Superior temporal gyrus (tissue), 1 donor: ENCODE data around the gene C15orf39.
A peak's percentile ranks its signal among the peaks of the same experiment; 100 is the strongest.

ENCODE experiments used
- DNase-seq: peaks from one replicate; pipeline ENCODE4 v3.0.0-alpha.2; 2016; ENCODE audit errors: extremely low spot score

Gene C15orf39

DNA sequence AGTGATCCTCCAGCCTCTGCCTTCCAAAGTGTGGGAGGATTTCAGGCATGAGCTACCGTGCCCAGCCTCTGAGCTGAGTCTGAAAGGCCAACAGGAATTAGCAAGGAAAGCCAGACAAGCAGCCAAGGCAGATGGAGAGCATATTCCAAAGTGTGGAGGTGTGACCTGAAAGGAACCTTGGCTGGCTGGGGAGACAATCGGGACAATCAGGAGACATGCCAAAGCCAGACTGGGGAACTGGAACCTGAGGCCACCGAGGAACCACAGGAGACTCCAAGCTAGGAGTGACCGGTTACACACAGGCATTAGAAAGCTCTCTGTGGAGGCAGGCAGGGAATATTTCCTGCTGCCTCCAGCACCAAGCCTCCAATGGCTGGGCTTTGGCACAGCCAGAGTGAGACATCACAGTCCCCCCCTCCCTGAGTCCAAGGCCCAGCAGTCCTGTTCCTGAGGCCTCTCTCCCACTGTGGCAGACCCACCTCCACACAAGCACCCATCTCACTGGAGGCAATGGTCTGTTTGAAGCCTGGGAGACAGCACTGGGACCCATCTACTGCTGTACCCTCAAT is 4.5 kb upstream of the C15orf39 start:
- DNase-seq, result no peak

DNA sequence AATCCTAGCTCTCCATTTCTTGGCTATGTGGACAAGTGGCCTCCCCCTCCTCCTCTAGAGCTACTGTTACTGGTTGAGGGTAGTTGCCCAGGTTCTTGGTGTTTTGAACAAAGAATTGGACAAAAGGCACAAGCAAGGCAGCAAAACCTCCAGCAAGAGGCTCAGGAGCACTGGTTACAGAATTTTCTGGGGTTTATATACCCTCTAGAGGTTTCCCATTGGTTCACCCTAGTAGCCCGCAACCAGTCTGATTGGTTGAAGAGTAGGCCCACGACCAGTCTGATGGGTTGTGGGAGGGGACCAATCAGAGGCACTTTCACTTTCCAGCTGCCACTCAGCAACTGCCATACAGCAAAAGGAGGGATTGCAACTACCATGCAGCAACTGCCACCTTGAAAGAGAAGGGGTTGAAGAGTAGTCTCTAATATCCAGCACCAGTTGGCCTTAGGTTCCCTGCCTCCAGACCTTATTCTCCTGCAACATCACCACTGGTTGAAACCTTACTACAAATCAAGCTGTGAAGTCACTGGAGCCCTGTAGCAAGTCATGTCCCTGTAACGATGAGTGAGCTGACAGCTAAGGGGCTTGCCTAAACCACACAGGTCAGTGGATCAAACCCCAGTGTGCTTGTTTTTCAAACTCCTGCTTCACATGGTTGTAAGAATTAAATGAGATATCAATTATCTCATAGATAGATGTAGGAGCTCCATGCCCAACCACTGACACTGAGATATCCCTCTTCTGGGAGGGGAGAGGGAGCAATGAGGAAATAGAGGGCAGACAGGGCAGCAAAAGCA is 2.9 kb upstream of the C15orf39 start:
- no peak for DNase-seq

- DNase-seq, result no peak
Measured at GRCh38 chr15:75199357-75199940, 2.2 kb upstream of the C15orf39 start.

DNA sequence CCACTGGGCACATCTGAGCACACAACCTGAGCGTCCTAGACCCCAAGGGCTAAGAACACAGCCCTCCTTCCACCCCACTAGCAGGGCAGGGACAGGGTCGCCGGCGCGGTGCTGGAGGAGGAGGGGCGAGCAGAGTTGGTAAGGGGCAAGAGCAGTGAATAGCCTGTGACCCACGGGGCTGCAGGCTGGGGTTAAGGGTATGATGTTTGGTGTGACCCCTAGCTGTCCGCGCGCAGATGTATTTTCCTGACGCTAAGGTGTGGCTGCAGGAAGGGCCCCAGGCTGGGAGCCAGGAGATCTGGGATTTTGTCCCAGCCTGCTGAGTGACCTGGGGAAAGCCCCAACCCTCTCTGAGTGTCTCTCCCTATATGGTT is 1.3 kb upstream of the C15orf39 start:
- DNase-seq, result no peak

DNA sequence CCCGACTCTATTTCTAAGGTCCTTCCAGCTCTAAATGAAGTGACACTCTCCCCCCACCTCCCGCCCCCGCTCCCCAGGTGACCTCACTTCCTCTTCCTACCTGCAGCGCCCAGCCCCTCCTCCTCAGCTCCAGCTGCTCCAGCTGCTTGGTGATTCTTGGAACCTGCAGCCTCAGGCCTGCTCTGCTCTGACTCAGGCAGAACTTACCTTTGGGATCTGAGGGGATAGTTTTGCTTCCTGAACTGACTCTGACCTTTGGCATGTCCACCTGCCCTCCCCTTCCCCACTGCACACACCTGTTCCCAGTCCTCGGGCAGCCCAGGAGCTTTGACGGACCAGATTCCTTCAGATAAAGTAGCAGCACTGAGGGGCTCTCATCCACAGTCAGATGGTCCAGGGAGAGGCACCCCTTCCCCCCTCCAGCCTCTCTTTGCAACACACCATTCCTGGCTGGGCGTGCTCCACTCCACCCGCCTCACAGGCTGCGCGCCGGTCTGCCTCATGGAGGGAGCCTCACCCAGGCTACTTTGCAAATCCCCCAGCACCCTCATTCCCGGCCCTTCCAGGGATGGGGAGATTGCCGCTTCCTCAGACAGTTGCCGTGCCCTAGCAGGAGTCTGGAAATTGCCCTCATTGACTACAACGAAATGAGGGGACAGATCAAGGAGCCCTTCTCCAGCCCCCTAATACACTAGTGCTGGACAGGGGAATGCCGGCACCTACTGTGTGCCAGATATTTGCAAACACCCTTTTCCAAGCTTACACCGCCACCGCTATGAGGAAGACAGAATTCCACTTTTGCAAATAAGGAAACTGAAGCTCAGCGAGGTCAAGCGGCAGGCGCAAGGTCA is 692 bp upstream of the C15orf39 start:
- DNase-seq, result no peak

- DNase-seq, result no peak
Measured at GRCh38 chr15:75202251-75203016, 752 bp downstream of the C15orf39 start.

DNA sequence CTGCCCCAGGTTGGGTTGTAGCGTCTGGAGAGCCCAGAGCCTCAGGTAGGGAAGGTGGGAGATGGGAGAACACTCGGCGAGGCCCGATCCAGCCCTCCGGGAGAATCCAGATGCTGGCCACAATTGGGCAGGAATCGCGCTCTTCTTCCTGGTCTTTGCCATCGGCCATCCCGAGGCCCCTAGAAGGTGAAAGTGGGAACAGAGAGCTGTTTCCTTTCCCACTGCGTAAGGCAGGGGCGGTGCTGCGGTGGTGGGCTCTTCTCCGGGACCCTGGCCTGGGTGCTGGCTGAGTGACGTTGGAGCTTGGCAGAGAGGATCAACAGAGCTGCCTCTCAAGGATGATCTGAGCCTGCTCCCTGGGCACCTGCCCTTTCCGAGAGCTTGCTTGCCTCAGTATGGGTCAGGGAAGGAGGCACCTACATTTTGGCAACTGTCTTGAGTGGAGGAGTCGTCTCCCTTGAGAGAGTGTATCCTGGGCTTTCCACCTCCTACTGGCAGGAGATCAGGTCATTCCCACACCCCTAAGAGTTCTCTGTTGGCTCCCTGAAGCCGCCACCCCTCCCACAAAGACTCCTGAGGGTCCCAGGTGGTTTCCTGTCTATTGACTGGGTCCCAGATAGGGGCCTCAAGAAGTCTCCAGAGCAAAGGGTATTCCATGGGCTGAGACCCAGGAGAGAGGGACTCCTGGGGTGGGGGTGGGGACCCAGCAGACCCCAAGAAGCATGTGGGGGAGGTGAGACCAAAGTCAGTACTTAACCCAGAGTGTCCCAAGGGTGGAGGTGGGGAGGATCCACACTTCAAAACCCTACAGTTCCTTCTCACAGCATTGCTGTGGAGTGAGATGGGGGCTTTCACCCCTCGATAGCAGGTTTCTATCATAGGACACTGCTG is 1.6 kb downstream of the C15orf39 start:
- no peak for DNase-seq

DNA sequence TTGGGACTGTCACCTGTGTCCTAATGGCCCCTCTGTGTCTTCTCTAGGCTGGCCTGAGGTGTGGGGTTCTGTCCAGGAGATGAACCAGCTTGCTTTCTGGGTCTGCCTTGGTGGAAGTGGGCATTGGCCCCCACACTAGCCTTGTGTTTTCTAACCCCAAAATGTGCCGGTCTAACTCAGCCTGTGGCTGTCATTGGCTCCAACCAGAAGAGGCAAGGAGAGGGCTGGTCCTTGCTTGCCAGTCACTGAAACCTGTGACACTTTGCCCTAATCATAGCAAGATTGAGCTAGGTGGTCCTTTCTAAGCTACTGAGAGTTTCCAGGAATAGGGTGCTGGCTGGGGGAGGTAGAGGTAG is 2.2 kb downstream of the C15orf39 start:
- no peak for DNase-seq

DNA sequence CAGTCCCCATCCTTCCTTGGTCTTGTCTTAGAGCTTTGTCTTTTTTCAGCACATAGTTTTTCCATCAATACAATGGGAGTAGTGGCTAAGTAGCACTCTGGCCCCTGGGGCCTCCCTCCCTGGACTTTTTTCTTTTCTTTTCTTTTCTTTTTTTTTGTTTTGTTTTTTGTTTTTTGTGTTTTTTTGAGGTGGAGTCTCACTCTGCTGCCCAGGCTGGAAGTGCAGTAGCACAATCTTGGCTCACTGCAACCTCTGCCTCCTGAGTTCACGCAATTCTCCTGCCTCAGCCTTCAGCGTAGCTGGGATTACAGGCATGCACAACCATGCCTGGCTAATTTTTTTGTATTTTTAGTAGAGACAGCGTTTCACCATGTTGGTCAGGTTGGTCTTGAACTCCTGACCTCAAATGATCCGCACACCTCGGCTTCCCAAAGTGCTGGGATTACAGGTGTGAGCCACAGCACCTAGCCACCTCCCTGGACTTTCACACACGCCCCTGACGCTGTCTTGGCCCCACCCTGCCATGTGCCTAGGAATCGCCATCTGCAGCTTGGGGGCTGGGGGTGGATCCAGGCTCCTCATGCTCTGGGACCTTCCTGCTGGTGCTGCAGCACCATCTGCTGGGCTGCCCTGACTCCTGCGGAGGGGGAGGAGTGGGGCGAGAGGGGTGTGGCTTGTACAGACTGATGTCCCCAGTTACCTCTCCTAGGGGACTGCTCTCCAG is 2.8 kb downstream of the C15orf39 start:
- DNase-seq, result peak; percentile 87

DNA sequence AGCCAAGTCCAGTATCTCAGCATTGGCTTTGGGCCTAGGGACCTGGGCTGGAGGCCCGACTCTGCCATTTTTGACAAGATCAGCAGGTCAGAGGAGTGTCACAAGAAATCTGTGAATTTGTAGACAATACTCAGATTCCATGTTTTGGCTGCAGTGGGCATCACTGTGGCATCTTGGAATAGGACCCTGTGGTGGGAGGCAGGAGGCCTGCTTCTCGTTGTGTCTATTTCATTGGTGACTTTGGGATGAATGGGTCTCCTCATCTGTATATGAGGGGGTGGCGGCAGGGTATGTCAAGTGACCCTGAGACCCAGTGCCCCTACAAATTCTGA is 3.3 kb downstream of the C15orf39 start:
- DNase-seq, result no peak

DNA sequence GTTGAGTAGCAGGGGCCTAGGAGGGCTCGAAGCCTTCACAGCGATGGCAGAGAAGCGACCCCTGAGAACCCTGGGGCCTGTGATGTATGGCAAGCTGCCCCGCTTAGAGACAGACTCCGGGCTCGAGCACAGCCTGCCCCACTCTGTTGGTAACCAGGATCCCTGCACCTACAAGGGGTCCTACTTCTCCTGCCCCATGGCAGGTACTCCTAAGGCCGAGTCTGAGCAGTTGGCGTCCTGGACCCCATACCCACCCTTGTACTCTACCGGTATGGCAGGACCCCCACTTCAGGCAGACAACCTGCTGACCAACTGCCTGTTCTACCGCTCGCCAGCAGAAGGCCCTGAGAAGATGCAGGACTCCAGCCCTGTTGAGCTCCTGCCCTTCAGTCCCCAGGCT is 4.3 kb downstream of the C15orf39 start:
- DNase-seq, result no peak

GRCh38 chr15:75206803-75207617 is 5.3 kb downstream of the C15orf39 start:
- DNase-seq, result no peak

- DNase-seq, result no peak
Measured at GRCh38 chr15:75207618-75208500, 6.2 kb downstream of the C15orf39 start.

- peak; percentile 18 for DNase-seq
Measured at GRCh38 chr15:75208501-75209288, 7.0 kb downstream of the C15orf39 start.

GRCh38 chr15:75209289-75209676 is 7.6 kb downstream of the C15orf39 start:
- DNase-seq, result no peak

DNA sequence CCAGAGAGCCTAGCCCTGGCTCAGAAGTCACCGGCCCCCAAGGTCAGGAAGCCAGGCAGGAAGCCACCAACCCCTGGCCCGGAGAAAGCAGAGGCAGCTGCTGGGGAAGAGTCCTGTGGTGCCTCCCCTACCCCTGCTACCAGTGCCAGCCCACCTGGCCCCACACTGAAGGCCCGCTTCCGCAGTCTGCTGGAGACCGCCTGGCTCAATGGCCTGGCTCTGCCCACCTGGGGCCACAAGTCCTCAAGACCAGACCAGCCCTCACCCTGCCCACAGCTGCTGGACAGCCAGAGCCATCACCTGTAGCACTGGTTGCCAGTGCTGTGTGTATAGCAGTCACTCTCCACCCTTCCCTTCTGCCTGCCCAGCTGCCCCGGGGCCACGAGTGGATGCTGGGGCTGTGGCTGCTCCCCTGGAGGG is 9.1 kb downstream of the C15orf39 start:
- no peak for DNase-seq

DNA sequence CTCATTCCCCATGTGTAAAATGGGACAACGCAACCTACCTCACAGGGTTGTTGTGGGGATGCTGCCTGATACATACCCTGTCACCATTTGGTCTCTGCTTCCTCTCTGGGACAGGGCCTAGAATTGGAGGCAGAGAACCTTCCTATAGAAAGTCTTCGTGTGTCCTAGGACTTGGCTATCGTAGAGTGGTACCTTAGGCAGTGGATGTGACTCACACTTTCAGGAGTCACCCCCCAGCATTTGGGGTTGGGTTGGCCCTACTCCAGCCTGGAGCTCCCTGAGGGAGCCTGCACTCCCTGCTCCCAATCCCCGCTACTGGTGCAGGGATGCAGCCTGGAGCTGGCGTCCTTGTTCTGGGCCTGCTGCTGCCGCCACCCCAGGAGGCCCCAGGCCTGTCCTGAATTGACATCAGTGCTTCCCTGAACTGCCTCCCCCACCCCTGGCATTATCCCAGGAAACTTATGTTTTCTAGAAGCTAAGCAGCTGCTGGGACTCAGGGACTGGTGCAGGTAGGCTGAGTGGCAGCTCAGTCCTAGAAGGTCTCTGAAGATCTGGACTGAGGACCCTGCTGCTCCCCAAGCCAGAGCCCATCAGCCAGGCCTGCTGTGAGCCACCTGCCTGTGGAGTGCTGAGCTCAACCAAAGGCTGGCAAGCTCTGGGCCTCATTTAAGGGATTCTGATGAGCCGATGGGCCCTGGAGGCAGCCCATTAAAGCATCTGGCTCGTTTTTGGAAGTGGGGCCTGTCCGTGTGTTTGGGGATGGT is 9.9 kb downstream of the C15orf39 start:
- DNase-seq, result no peak
